Measurements from ENCODE around the gene CNKSR3.

CNKSR3 gene

GRCh38 chr6:154429711-154430110, 80.8 kb downstream of the CNKSR3 start:
- H3K79me2 ChIP-seq (ENCODE audit: insufficient read depth, low read depth): no peaks in the 10 kb centered on the region
- no peaks in the 10 kb centered on the region for H3K27me3 ChIP-seq (ENCODE audit: insufficient read depth, low read depth)
- no peaks in the 10 kb centered on the region for H3K36me3 ChIP-seq (ENCODE audit: insufficient read depth)
- H3K4me3 ChIP-seq (IDR thresholded peaks at IDR 0.05; ENCODE audit: insufficient read depth, low read depth, low read length): no peak overlapping the region
- H3K4me2 ChIP-seq: no peak overlapping the region
- no peak for TF ChIP-seq CTCF (conservative IDR thresholded peaks at IDR 0.05; ENCODE audit: low read depth, low read length)
- no peaks in the 10 kb centered on the region for H4K20me1 ChIP-seq (ENCODE audit: insufficient read depth)
- no peak overlapping the region for H3K9ac ChIP-seq
- H3K27ac ChIP-seq: no peak overlapping the region
- H2AFZ ChIP-seq (ENCODE audit: low read depth): no peak overlapping the region
- H3K4me1 ChIP-seq (ENCODE audit: low read depth, poor library complexity, severe bottlenecking): no peaks in the 10 kb centered on the region

DNA sequence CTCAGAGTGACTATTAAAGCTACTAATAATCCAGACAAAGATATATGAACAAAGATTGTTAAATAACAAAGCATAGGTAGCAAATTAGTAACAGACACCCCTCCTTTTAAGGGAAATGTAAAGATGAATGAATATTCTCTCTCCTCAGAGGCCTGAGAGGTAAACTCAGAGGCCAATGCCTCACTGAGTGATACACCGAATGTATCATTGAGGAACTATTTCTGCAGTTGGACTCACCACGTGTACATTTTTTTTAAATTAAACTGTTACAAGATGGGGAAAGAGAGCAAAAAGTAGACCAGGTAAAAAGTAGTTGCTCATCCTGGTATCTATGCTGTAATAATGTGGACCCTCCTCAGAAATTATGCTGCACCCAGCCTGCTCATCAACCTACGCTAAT, 81.6 kb downstream of the CNKSR3 start:
- Histone ChIP-seq H3K27me3 (ENCODE audit: insufficient read depth, low read depth) (no peaks in the 10 kb centered on the region), H2AFZ (ENCODE audit: low read depth) (no peak overlapping the region), H3K36me3 (ENCODE audit: insufficient read depth) (no peaks in the 10 kb centered on the region), H3K4me2 (no peak overlapping the region), H3K79me2 (ENCODE audit: insufficient read depth, low read depth) (no peaks in the 10 kb centered on the region), H3K4me3 (IDR thresholded peaks at IDR 0.05; ENCODE audit: insufficient read depth, low read depth, low read length) (no peak overlapping the region), H4K20me1 (ENCODE audit: insufficient read depth) (no peaks in the 10 kb centered on the region), H3K9ac (no peak overlapping the region), H3K4me1 (ENCODE audit: low read depth, poor library complexity, severe bottlenecking) (no peaks in the 10 kb centered on the region), H3K27ac (no peak overlapping the region)
- no peak for TF ChIP-seq CTCF (conservative IDR thresholded peaks at IDR 0.05; ENCODE audit: low read depth, low read length)

DNA sequence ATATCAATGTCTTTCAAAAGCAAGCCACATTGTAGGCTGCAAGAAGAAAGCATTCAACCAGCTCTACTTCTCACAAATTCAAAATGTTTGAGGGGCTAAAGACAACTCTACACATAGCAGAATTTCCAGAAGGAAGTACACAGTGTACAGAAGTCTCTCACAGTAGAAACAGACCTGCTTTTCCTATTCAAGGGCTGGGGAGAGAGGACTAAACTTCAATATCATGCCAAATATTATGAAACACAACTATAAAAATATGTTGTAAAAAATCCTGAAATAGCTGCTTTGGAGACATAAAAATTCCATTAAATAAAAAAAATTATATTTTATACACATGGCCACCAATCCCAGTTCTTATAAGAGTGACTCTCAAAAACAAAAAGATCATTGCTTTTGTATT, 83.0 kb downstream of the CNKSR3 start:
- Histone ChIP-seq H3K4me3 (IDR thresholded peaks at IDR 0.05; ENCODE audit: insufficient read depth, low read depth, low read length) (no peak overlapping the region), H3K9ac (no peak overlapping the region), H4K20me1 (ENCODE audit: insufficient read depth) (no peaks in the 10 kb centered on the region), H3K27ac (no peak overlapping the region), H3K79me2 (ENCODE audit: insufficient read depth, low read depth) (no peaks in the 10 kb centered on the region), H3K27me3 (ENCODE audit: insufficient read depth, low read depth) (no peaks in the 10 kb centered on the region), H3K4me1 (ENCODE audit: low read depth, poor library complexity, severe bottlenecking) (no peaks in the 10 kb centered on the region), H2AFZ (ENCODE audit: low read depth) (no peak overlapping the region), H3K36me3 (ENCODE audit: insufficient read depth) (no peaks in the 10 kb centered on the region), H3K4me2 (no peak overlapping the region)
- no peak for TF ChIP-seq CTCF (conservative IDR thresholded peaks at IDR 0.05; ENCODE audit: low read depth, low read length)

GRCh38 chr6:154426997-154427396, 83.5 kb downstream of the CNKSR3 start:
- H3K27ac ChIP-seq: no peak overlapping the region
- no peak overlapping the region for H3K9ac ChIP-seq
- H3K4me2 ChIP-seq: no peak overlapping the region
- H3K4me3 ChIP-seq (IDR thresholded peaks at IDR 0.05; ENCODE audit: insufficient read depth, low read depth, low read length): no peak overlapping the region
- TF ChIP-seq CTCF (conservative IDR thresholded peaks at IDR 0.05; ENCODE audit: low read depth, low read length): no peak
- H3K4me1 ChIP-seq (ENCODE audit: low read depth, poor library complexity, severe bottlenecking): no peaks in the 10 kb centered on the region
- no peaks in the 10 kb centered on the region for H4K20me1 ChIP-seq (ENCODE audit: insufficient read depth)
- no peak overlapping the region for H2AFZ ChIP-seq (ENCODE audit: low read depth)
- no peaks in the 10 kb centered on the region for H3K27me3 ChIP-seq (ENCODE audit: insufficient read depth, low read depth)
- no peaks in the 10 kb centered on the region for H3K79me2 ChIP-seq (ENCODE audit: insufficient read depth, low read depth)
- H3K36me3 ChIP-seq (ENCODE audit: insufficient read depth): no peaks in the 10 kb centered on the region

DNA sequence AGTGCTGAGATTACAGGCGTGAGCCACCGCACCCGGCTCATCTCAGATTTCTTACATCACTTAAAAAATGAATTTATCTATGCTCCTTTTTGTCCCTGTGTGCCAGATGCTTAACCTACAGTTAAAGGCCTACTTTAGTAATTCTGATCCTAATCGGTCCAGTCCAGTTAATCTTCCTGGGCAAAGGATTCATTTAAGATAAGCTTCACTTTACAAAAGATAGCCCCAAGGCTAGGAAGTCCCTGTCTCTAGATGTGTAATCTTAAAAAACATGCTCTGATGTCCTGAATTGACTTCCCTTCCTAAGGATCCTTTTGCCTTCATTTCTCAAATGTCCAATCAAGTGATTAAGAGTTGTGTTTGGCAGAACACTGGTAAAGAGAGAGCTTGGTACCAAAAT, 85.5 kb downstream of the CNKSR3 start:
- H3K9ac ChIP-seq: no peak overlapping the region
- no peaks in the 10 kb centered on the region for H3K79me2 ChIP-seq (ENCODE audit: insufficient read depth, low read depth)
- no peaks in the 10 kb centered on the region for H3K36me3 ChIP-seq (ENCODE audit: insufficient read depth)
- H3K27ac ChIP-seq: no peak overlapping the region
- no peak for TF ChIP-seq CTCF (conservative IDR thresholded peaks at IDR 0.05; ENCODE audit: low read depth, low read length)
- no peaks in the 10 kb centered on the region for H3K4me1 ChIP-seq (ENCODE audit: low read depth, poor library complexity, severe bottlenecking)
- H3K27me3 ChIP-seq (ENCODE audit: insufficient read depth, low read depth): no peaks in the 10 kb centered on the region
- no peaks in the 10 kb centered on the region for H4K20me1 ChIP-seq (ENCODE audit: insufficient read depth)
- H3K4me3 ChIP-seq (IDR thresholded peaks at IDR 0.05; ENCODE audit: insufficient read depth, low read depth, low read length): no peak overlapping the region
- no peak overlapping the region for H3K4me2 ChIP-seq
- H2AFZ ChIP-seq (ENCODE audit: low read depth): no peak overlapping the region

Measured in KMS-11 (cell line).